GM12864 (cell line): ENCODE results near the gene ZHX3.

ENCODE experiments used
- DNase-seq: peaks from one replicate; pipeline ENCODE4 v3.0.0-alpha.2; 2011; ENCODE audit warnings: low read depth
- H3K4me3 ChIP-seq: 2 replicates; pipeline ENCODE4 v1.5.1; 2011; ENCODE audit warnings: mild to moderate bottlenecking, low read depth, low read length, control low read depth
- CTCF ChIP-seq: IDR thresholded peaks from 2 replicates; pipeline ENCODE4 v1.5.1; 2011; ENCODE audit warnings: low read depth, mild to moderate bottlenecking, moderate library complexity, low read length, control low read depth, inconsistent platforms; ENCODE audit errors: missing control alignments

ZHX3 gene

GRCh38 chr20:41214666-41215065 lies 102.9 kb downstream of the ZHX3 start:
- TF ChIP-seq CTCF, result no peak
- H3K4me3 ChIP-seq, result no peak overlapping the region
- DNase-seq, result no peak

GRCh38 chr20:41214202-41214601 lies 103.3 kb downstream of the ZHX3 start:
- no peak for TF ChIP-seq CTCF
- DNase-seq, result no peak
- no peak overlapping the region for H3K4me3 ChIP-seq

- no peak for TF ChIP-seq CTCF
- H3K4me3 ChIP-seq, result no peak overlapping the region
- DNase-seq, result no peak
Measured at GRCh38 chr20:41213150-41213820, 104.2 kb downstream of the ZHX3 start.

- H3K4me3 ChIP-seq, result no peak overlapping the region
- no peak for DNase-seq
- no peak for TF ChIP-seq CTCF
Measured at GRCh38 chr20:41205313-41205712, 112.2 kb downstream of the ZHX3 start.

- TF ChIP-seq CTCF, result no peak
- no peak for DNase-seq
- no peak overlapping the region for H3K4me3 ChIP-seq
Measured at GRCh38 chr20:41204304-41205265, 112.9 kb downstream of the ZHX3 start.

- no peak overlapping the region for H3K4me3 ChIP-seq
- DNase-seq, result no peak
- no peak for TF ChIP-seq CTCF
Measured at GRCh38 chr20:41203660-41204059, 113.9 kb downstream of the ZHX3 start.
